Lower lobe of right lung (tissue), 2 donors: ENCODE results near the gene UBA1. TPM values are rescaled to one million over a fixed set of nuclear protein-coding genes. Genes with fewer than 3 reads are reported as not detected.

Experiments used
- ATAC-seq, 2 donors: fragments of 200-7000 bp; cut with Tn5 transposase; one replicate each; pipeline ENCODE4 v1.9.1; 2020 to 2022; ENCODE audit warnings: mild to moderate bottlenecking in 2 of 2, moderate library complexity in 2 of 2
- DNase-seq: peaks from one replicate; pipeline ENCODE4 v3.0.0-alpha.2; 2020
- H3K27ac ChIP-seq: fragments of 200-600 bp; one replicate; pipeline ENCODE4 v1.8.0; 2022
- H3K27me3 ChIP-seq: fragments of 200-600 bp; one replicate; pipeline ENCODE4 v1.8.0; 2022; ENCODE audit warnings: low read depth
- H3K36me3 ChIP-seq: fragments of 200-600 bp; one replicate; pipeline ENCODE4 v1.8.0; 2022; ENCODE audit warnings: mild to moderate bottlenecking
- H3K4me1 ChIP-seq: fragments of 200-600 bp; one replicate; pipeline ENCODE4 v1.8.0; 2022
- H3K4me3 ChIP-seq: fragments of 200-600 bp; one replicate; pipeline ENCODE4 v1.8.0; 2022; ENCODE audit warnings: mild to moderate bottlenecking
- H3K9me3 ChIP-seq: fragments of 200-600 bp; one replicate; pipeline ENCODE4 v1.8.0; 2022
- intact Hi-C: fragments of 100-400 bp; cut with DNase I; formaldehyde crosslinking; loops from one replicate; pipeline ENCODE4 v1.11.0; 2022
- total RNA-seq: library from RNA; stranded (reverse); fragmentation: NEBNext Ultra II Directional; extraction: Animal tissue kit (Norgen Biotek cat#: 25700); gene quantifications from one replicate; pipeline ENCODE4 v1.2.1, GENCODE V29; 2021
- TF ChIP-seq, protein P1 (sequence below): fragments of 200-600 bp; IDR thresholded peaks from one replicate; pipeline ENCODE4 v1.8.0; 2022; ENCODE audit warnings: antibody characterized with exemption, mild to moderate bottlenecking
- donor health status: DM: no; HTN: yes; CAD: no; lungs with severe emphysema.

UBA1 gene
- total RNA-seq, 1 donor from 2014 or later, result 152 TPM

DNA sequence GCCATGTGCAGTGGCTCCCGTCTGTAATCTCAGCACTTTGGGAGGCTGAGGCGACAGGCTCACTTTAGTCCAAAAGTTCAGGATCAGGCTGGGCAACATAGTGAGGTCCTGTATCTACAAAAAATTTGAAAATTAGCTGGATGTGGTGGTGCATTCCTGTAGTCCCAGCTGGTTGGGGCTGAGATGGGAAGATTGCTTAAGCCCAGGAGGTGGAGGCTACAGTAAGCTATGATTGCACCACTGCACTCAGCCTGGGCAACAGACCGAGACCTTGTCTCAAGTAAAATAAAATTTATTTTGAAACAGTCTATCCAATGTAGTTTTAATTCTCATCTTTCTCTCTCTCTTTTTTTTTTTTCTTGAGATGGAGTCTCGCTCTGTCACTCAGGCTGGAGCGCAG is 27.5 kb upstream of the UBA1 start:
- Histone ChIP-seq H3K27ac (no peak overlapping the region), H3K36me3 (peaks cover 20% of the 10 kb centered on the region), H3K4me1 (no peaks in the 10 kb centered on the region), H3K27me3 (no peaks in the 10 kb centered on the region), H3K9me3 (no peaks in the 10 kb centered on the region), H3K4me3 (no peak overlapping the region)
- DNase-seq (no peak), ATAC-seq (no peak)
- TF ChIP-seq, protein P1, sequence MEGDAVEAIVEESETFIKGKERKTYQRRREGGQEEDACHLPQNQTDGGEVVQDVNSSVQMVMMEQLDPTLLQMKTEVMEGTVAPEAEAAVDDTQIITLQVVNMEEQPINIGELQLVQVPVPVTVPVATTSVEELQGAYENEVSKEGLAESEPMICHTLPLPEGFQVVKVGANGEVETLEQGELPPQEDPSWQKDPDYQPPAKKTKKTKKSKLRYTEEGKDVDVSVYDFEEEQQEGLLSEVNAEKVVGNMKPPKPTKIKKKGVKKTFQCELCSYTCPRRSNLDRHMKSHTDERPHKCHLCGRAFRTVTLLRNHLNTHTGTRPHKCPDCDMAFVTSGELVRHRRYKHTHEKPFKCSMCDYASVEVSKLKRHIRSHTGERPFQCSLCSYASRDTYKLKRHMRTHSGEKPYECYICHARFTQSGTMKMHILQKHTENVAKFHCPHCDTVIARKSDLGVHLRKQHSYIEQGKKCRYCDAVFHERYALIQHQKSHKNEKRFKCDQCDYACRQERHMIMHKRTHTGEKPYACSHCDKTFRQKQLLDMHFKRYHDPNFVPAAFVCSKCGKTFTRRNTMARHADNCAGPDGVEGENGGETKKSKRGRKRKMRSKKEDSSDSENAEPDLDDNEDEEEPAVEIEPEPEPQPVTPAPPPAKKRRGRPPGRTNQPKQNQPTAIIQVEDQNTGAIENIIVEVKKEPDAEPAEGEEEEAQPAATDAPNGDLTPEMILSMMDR, result no peak
- intact Hi-C loops, result no loop called here

GRCh38 chrX:47168495-47169073 is 25.0 kb upstream of the UBA1 start:
- no peak for DNase-seq
- no peaks in the 10 kb centered on the region for H3K4me1 ChIP-seq
- intact Hi-C loops, result no loop called here

DNA sequence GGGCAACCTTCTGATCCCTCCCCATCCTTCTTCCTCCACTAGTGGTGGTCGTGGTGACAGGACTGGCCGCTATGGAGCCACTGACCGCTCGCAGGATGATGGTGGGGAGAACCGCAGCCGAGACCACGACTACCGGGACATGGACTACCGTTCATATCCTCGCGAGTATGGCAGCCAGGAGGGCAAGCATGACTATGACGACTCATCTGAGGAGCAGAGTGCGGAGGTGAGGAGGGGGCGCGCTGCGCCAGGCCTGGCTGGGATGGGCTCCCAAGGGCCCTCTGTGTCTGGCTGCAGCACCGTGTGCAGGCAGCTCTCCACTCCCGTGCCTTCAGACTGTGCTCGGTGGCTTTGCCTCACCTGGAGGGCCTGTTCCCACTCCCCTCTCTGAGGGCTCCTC is 24.4 kb upstream of the UBA1 start:
- DNase-seq (no peak), ATAC-seq (no peak)
- H3K36me3 ChIP-seq, result peaks cover 41% of the 10 kb centered on the region
- no peaks in the 10 kb centered on the region for H3K27me3 ChIP-seq
- no peak overlapping the region for H3K27ac ChIP-seq
- intact Hi-C loops, result no loop called here
- no peak overlapping the region for H3K4me3 ChIP-seq
- H3K9me3 ChIP-seq, result no peaks in the 10 kb centered on the region
- TF ChIP-seq, protein P1, result no peak
- no peaks in the 10 kb centered on the region for H3K4me1 ChIP-seq

More at GRCh38 chrX:47168495-47169073, 25.0 kb upstream of the UBA1 start:
- Histone ChIP-seq H3K36me3 (peaks cover 37% of the 10 kb centered on the region), H3K27ac (no peak overlapping the region), H3K4me3 (no peak overlapping the region), H3K27me3 (no peaks in the 10 kb centered on the region), H3K9me3 (no peaks in the 10 kb centered on the region)
- TF ChIP-seq, protein P1, result no peak
- ATAC-seq, result no peak

DNA sequence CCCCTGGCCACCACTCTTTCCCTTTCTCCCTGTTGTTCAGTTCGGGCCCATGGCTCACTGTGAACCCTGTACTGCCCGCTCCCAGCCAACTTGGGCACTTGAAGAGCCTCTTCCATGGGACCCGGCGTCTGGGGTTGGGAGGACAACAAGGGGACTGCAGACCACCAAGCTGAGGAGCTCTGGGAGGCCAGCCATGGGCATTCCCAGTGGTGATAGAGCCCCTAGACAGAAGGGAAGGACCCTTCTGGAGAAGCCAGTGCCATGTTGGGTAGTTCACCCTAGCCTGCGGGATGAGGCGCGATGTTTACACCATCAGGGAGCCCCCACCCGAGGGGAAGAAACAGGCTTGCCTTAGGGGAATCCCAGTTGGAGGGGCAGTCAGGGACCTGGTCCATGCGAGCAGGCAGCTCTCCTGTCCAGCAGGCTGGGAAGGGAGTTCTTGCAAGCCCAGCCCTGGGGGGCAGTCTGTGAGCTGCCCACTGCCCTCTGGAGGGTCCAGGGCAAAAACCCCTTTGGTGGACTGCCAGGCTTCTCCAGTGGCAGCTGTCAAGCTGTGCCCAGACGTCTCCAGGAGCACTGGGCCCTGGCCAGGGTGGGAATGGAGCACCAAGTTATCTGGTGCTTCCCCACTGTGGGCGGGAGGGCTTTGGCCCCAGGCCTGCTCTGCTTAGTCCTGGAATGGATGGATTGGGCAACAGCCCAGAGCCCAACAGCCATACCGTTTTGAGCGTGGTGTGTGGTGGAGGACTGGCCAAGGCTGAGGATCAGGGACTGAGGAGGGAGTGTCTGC is 23.7 kb upstream of the UBA1 start:
- TF ChIP-seq, protein P1, result no peak
- H3K36me3 ChIP-seq, result peaks cover 44% of the 10 kb centered on the region
- ATAC-seq, result peak in 1 of 2 donors; percentile 11

DNA sequence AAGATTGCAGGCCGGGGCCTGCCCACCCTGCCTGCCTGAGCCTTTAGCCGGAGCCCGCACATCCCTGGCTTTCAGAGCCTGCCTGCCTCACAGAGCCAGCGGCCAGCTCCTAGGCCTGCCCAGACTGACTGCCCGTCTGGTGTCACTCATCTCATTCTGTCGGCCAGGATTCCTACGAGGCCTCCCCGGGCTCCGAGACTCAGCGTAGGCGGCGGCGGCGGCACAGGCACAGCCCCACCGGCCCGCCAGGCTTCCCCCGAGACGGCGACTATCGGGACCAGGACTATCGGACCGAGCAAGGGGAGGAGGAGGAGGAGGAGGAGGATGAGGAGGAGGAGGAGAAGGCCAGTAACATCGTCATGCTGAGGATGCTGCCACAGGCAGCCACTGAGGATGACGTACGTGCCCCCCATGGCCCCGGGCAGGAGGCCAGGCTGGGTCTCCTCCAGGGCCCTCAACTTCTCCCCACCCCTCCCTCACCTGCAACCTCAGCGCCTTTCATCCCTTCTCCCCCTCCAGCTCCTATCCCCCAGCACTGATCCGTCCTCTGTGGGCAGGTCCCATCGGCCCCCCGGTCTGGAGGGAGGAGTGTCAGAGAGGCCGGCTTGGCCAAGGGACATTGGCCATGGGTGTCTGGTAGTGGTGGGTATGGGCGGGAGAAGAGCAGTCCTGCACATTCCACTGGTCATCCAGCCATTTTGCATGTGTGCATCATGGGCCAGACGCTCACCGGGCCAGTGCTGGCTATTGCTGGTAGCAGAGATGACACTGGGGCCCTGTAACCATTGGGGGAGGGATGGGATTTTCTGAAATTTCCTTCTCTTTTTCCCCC is 22.6 kb upstream of the UBA1 start:
- Histone ChIP-seq H3K9me3 (no peaks in the 10 kb centered on the region), H3K27ac (no peak overlapping the region), H3K36me3 (peaks cover 56% of the 10 kb centered on the region), H3K4me1 (no peaks in the 10 kb centered on the region), H3K4me3 (no peak overlapping the region), H3K27me3 (no peaks in the 10 kb centered on the region)
- TF ChIP-seq, protein P1, result no peak
- ATAC-seq (no peak), DNase-seq (no peak)
- intact Hi-C loops, result no loop called here

More for the DNA sequence above, 23.7 kb upstream of the UBA1 start:
- no peaks in the 10 kb centered on the region for H3K27me3 ChIP-seq
- H3K27ac ChIP-seq, result no peak overlapping the region
- no peaks in the 10 kb centered on the region for H3K4me1 ChIP-seq
- intact Hi-C loops, result no loop called here
- no peak overlapping the region for H3K4me3 ChIP-seq
- DNase-seq, result no peak
- H3K9me3 ChIP-seq, result no peaks in the 10 kb centered on the region
